ENCODE data around the gene COX4I2.
"Not testable (repeated sequence)": the region's sequence is repeated elsewhere in the genome, so short reads cannot be mapped to it uniquely, and the experiment has no call there.

The COX4I2 gene

DNA sequence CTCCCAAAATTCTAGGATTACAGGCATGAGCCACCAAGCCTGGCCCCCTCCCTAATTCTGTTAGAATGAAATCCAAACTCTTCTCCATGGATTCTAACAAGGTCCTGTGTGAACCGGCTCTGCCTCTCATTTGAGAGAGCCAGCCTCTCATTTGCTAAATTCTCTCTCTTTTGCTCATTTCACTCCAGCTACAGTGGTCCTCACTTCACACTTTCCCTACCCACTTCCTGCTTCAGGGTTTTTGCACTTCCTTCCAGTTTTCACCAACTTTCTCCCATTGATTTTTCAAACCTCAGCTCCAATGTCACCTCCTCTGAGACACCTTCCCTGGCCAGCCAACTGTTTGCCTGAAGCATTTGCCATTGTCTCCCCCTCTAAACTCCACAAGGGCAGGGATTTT lies 5.1 kb downstream of the COX4I2 start:
- H3K4me3 ChIP-seq (replicated peaks; ENCODE audit: low read depth, low read length), result no peak overlapping the region
- no peak for DNase-seq (ENCODE audit: low read depth)
- no peak for TF ChIP-seq CTCF (IDR thresholded peaks at IDR 0.05; ENCODE audit: low read length, missing control alignments)

DNA sequence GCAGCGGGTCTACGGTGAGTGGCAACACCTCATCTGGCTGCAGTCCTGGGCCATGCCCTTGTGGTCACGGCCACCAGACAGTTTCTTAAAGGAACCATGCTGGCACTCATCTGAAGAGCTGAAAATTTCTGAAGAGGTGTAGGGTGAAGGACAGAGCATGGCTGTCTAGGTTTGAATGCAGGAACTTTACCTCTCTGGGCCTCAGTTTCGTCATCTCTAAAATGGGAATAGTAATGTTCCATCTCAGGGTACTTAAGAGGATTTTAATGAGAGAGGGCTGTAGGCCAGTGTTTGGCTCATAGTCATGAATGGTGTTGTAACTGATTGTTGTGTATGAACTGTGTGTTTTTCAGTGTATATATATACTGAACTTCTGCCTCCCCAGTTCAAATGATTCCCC lies 5.8 kb downstream of the COX4I2 start:
- H3K4me3 ChIP-seq (replicated peaks; ENCODE audit: low read depth, low read length), result no peak overlapping the region
- no peak for TF ChIP-seq CTCF (IDR thresholded peaks at IDR 0.05; ENCODE audit: low read length, missing control alignments)
- no peak for DNase-seq (ENCODE audit: low read depth)

DNA sequence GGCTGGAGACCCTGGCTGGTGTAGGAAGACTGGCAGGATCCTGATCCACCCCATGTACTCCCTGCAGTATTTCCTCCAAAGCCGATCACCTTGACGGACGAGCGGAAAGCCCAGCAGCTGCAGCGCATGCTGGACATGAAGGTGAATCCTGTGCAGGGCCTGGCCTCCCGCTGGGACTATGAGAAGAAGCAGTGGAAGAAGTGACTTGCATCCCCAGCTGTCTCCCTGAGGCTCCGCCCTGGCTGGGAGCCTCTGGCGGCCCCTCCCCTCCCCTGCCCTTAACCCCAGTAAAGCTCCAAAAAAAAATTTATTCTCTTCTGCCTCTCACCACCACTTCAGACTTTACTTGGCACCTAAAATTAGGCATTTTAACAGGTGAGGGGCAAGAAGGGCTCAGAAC lies 7.0 kb downstream of the COX4I2 start:
- DNase-seq (ENCODE audit: low read depth), result no peak
- TF ChIP-seq CTCF (IDR thresholded peaks at IDR 0.05; ENCODE audit: low read length, missing control alignments), result no peak
- H3K4me3 ChIP-seq (replicated peaks; ENCODE audit: low read depth, low read length), result no peak overlapping the region

DNA sequence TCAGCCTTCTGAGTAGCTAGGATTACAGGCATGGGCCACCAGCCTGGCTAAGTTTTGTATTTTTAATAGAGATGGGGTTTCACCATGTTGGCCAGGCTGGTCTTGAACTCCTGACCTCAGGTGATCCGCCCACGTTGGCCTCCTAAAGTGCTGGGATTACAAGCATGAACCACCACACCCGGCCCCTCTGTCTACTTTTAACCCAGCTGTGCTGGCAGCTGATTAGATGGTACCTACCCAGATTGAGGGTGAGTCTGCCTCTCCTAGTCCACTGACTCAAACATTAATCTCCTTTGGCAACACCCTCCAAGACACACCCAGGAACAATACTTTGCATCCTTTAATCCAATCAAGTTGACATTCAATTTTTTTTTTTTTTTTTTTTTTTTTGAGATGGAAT lies 10.4 kb downstream of the COX4I2 start:
- H3K4me3 ChIP-seq (replicated peaks; ENCODE audit: low read depth, low read length); DNase-seq (ENCODE audit: low read depth): not testable (repeated sequence)

DNA sequence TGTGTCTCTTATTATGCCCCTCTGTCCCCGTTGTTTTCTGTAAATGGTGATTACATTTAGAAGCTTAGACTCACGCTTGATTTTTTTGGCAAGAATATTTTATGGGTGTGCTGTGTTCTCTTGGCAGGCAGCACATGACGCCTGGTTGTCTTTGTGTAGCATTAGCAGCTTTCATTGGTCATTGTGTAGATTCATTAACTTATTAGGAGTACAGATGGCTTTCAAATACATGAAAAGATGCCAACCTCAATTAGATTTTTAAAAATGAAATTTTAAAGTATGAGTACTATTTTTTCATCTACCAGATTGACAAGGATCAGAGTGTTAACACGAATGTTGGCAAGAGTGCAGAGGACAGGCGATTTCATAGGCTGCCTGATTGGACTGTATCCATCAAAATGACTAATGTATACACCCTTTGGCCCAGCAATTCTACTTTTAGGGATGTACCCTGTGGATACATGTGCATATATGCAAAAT lies 15.2 kb downstream of the COX4I2 start:
- DNase-seq (ENCODE audit: low read depth), result peak; percentile 64
- TF ChIP-seq CTCF (IDR thresholded peaks at IDR 0.05; ENCODE audit: low read length, missing control alignments), result no peak
- H3K4me3 ChIP-seq (replicated peaks; ENCODE audit: low read depth, low read length), result no peak overlapping the region

GRCh38 chr20:31653561-31653960 lies 15.8 kb downstream of the COX4I2 start:
- TF ChIP-seq CTCF (IDR thresholded peaks at IDR 0.05; ENCODE audit: low read length, missing control alignments), result no peak
- DNase-seq (ENCODE audit: low read depth), result no peak
- H3K4me3 ChIP-seq (replicated peaks; ENCODE audit: low read depth, low read length), result no peak overlapping the region

GRCh38 chr20:31654534-31654933 lies 16.8 kb downstream of the COX4I2 start:
- no peak for TF ChIP-seq CTCF (IDR thresholded peaks at IDR 0.05; ENCODE audit: low read length, missing control alignments)
- no peak for DNase-seq (ENCODE audit: low read depth)
- no peak overlapping the region for H3K4me3 ChIP-seq (replicated peaks; ENCODE audit: low read depth, low read length)

All from fibroblast of pulmonary artery (primary cell).